LHCN-M2 (cell line): Measurements from ENCODE around the gene SLC6A20. TPM values are rescaled to one million over a fixed set of nuclear protein-coding genes. Genes with fewer than 3 reads are reported as not detected.

ENCODE experiments used
- DNase-seq: peaks from one replicate; pipeline ENCODE4 v3.0.0-alpha.2; 2012; ENCODE audit warnings: low read depth
- total RNA-seq: library from RNA; depleted of rRNA; stranded (reverse); fragments of >200 nt; gene quantifications from 2 replicates; pipeline ENCODE4 v1.2.3, GENCODE V29; 2014

The SLC6A20 gene
- total RNA-seq, 1 experiment from 2014 or later = not detected

- no peak for DNase-seq
These were observed 16.3 kb downstream of the SLC6A20 start for GRCh38 chr3:45779746-45780735.

GRCh38 chr3:45778761-45779201, 17.6 kb downstream of the SLC6A20 start:
- DNase-seq = no peak

- DNase-seq = no peak
These were observed 18.5 kb downstream of the SLC6A20 start for GRCh38 chr3:45777746-45778386.

- DNase-seq = no peak
These were observed 19.1 kb downstream of the SLC6A20 start for GRCh38 chr3:45777111-45777745.

- DNase-seq = no peak
These were observed 19.7 kb downstream of the SLC6A20 start for GRCh38 chr3:45776611-45777010.

GRCh38 chr3:45776301-45776595, 20.1 kb downstream of the SLC6A20 start:
- DNase-seq = no peak

GRCh38 chr3:45775571-45776300, 20.6 kb downstream of the SLC6A20 start:
- no peak for DNase-seq

- no peak for DNase-seq
These were observed 21.5 kb downstream of the SLC6A20 start for GRCh38 chr3:45774581-45775521.

GRCh38 chr3:45773714-45774449, 22.5 kb downstream of the SLC6A20 start:
- DNase-seq = no peak

GRCh38 chr3:45773072-45773471, 23.3 kb downstream of the SLC6A20 start:
- no peak for DNase-seq

GRCh38 chr3:45772341-45773035, 23.8 kb downstream of the SLC6A20 start:
- no peak for DNase-seq

- no peak for DNase-seq
These were observed 24.5 kb downstream of the SLC6A20 start for GRCh38 chr3:45771831-45772230.

GRCh38 chr3:45771166-45771775, 25.1 kb downstream of the SLC6A20 start:
- no peak for DNase-seq

- DNase-seq = no peak
These were observed 30.4 kb downstream of the SLC6A20 start for GRCh38 chr3:45765958-45766357.

GRCh38 chr3:45765266-45765851, 31.0 kb downstream of the SLC6A20 start:
- DNase-seq = no peak

- no peak for DNase-seq
These were observed 33.0 kb downstream of the SLC6A20 start for GRCh38 chr3:45763303-45763675.

GRCh38 chr3:45762647-45763302, 33.6 kb downstream of the SLC6A20 start:
- no peak for DNase-seq

- no peak for DNase-seq
These were observed 34.5 kb downstream of the SLC6A20 start for GRCh38 chr3:45761831-45762230.
